Body of pancreas (tissue), 4 donors: ENCODE data around the gene OLIG2. TPM values are rescaled to one million over a fixed set of nuclear protein-coding genes. Genes with fewer than 3 reads are reported as not detected.

Experiments
- ATAC-seq: fragments of 150-250 bp; one replicate; pipeline ENCODE4 v1.9.1; 2016
- DNase-seq, 4 donors: peaks; one replicate each; pipeline ENCODE4 v3.0.0-alpha.2; 2019
- H3K27ac ChIP-seq, 4 donors: fragments of 200-600 bp; sonication (generic); 1 replicate in 3 of 4; 2 replicates in 1 of 4; pipeline versions ENCODE4 v1.5.1 to v1.6.1; 2016 to 2019; ENCODE audit warnings: mild to moderate bottlenecking in 1 of 4, mixed read lengths in 1 of 4, moderate library complexity in 1 of 4
- H3K27me3 ChIP-seq, 2 donors: fragments of 200-600 bp; sonication (generic); one replicate each; pipeline ENCODE4 v1.6.0; 2016; ENCODE audit warnings: mild to moderate bottlenecking in 1 of 2
- H3K36me3 ChIP-seq, 2 donors: fragments of 200-600 bp; sonication (generic); replicated peaks in 1 of 2; 2 replicates each; pipeline ENCODE4 v1.5.1; 2016; ENCODE audit warnings: low read depth in 2 of 2; ENCODE audit not compliant: insufficient read depth in 1 of 2
- H3K4me1 ChIP-seq: fragments of 200-600 bp; sonication (generic); one replicate; pipeline ENCODE4 v1.6.0; 2016
- H3K4me3 ChIP-seq, 2 donors: fragments of 200-600 bp; sonication (generic); 1 replicate in 1 of 2; 2 replicates in 1 of 2; pipeline ENCODE4 v1.5.1; 2016 to 2019
- H3K9me3 ChIP-seq, 3 donors: fragments of 200-600 bp; sonication (generic); 1 replicate in 2 of 3; 2 replicates in 1 of 3; pipeline ENCODE4 v1.5.1; 2016
- CTCF ChIP-seq, 7 experiments: fragments of 450-650 bp in 4 of 7; fragments of 200-600 bp in 3 of 7; sonication (generic) in 3 of 7; IDR thresholded peaks; one replicate each; pipeline ENCODE4 v1.5.1; 2016 to 2019; ENCODE audit warnings: antibody characterized with exemption in 7 of 7
- POLR2A ChIP-seq, 3 donors: fragments of 450-650 bp; IDR thresholded peaks; one replicate each; pipeline ENCODE4 v1.6.1; 2016; ENCODE audit warnings: antibody characterized with exemption in 3 of 3, mild to moderate bottlenecking in 2 of 3
- WGBS, 2 donors: methylation state at CpG; one replicate each; pipeline ENCODE4 v1.1.5; 2017; 5-methylcytosine and 5-hydroxymethylcytosine counted together
- intact Hi-C: fragments of 100-400 bp; cut with DNase I; formaldehyde crosslinking; loops from one replicate; pipeline ENCODE4 v1.15.1; 2023
- total RNA-seq, 2 donors: library from RNA; depleted of rRNA; stranded (reverse); fragments of >200 nt; gene quantifications; one replicate each; pipeline ENCODE4 v1.1.0, GENCODE V29; 2016

The OLIG2 gene
- total RNA-seq, 2 donors from 2014 or later, result not detected

GRCh38 chr21:33025106-33025488 is 638 bp upstream of the OLIG2 start:
- peaks cover 43% of the 10 kb centered on the region for H3K4me1 ChIP-seq
- WGBS, 2 donors, result 3% methylated on average over 16 to 22 of the region's 22 CpGs
- TF ChIP-seq POLR2A (IDR thresholded peaks at IDR 0.05), result no peak
- no peak for TF ChIP-seq CTCF (IDR thresholded peaks at IDR 0.05)
- H3K9me3 ChIP-seq, result no peaks in the 10 kb centered on the region
- no peak for ATAC-seq
- H3K4me3 ChIP-seq, result no peak overlapping the region
- no peaks in the 10 kb centered on the region for H3K36me3 ChIP-seq
- intact Hi-C loops, result no loop called here
- peaks cover 0 to 59% of the 10 kb centered on the region in 2 donors for H3K27me3 ChIP-seq
- no peak for DNase-seq
- no peak overlapping the region for H3K27ac ChIP-seq

GRCh38 chr21:33026443-33026858 is 716 bp downstream of the OLIG2 start:
- no peak overlapping the region for H3K27ac ChIP-seq
- H3K4me1 ChIP-seq, result peaks cover 40% of the 10 kb centered on the region
- TF ChIP-seq POLR2A (IDR thresholded peaks at IDR 0.05) (no peak), CTCF (IDR thresholded peaks at IDR 0.05) (no peak)
- no peak for DNase-seq
- H3K4me3 ChIP-seq, result no peak overlapping the region
- no peaks in the 10 kb centered on the region for H3K9me3 ChIP-seq
- intact Hi-C loops, result no loop called here
- ATAC-seq, result no peak
- H3K27me3 ChIP-seq, result peaks cover 0 to 55% of the 10 kb centered on the region in 2 donors
- WGBS, 2 donors, result 2 to 5% methylated on average over 17 to 21 of the region's 21 CpGs
- H3K36me3 ChIP-seq, result no peaks in the 10 kb centered on the region

- Histone ChIP-seq H3K36me3 (no peaks in the 10 kb centered on the region), H3K4me3 (no peak overlapping the region), H3K27me3 (peaks cover 0 to 51% of the 10 kb centered on the region in 2 donors), H3K27ac (no peak overlapping the region), H3K4me1 (peaks cover 40% of the 10 kb centered on the region), H3K9me3 (no peaks in the 10 kb centered on the region)
- TF ChIP-seq CTCF (IDR thresholded peaks at IDR 0.05) (no peak), POLR2A (IDR thresholded peaks at IDR 0.05) (no peak)
- intact Hi-C loops, result no loop called here
- WGBS, 2 donors, result 1 to 3% methylated on average over 7 to 54 of the region's 54 CpGs
- DNase-seq (no peak), ATAC-seq (no peak)
Measured at GRCh38 chr21:33026878-33027400, 1.2 kb downstream of the OLIG2 start.

GRCh38 chr21:33027401-33028286 is 1.9 kb downstream of the OLIG2 start:
- 3 to 8% methylated on average over 9 to 83 of the region's 85 CpGs for WGBS, 2 donors
- ATAC-seq (no peak), DNase-seq (no peak)
- Histone ChIP-seq H3K36me3 (no peaks in the 10 kb centered on the region), H3K27ac (no peak overlapping the region), H3K4me1 (peaks cover 40% of the 10 kb centered on the region), H3K4me3 (no peak overlapping the region), H3K9me3 (no peaks in the 10 kb centered on the region), H3K27me3 (peaks cover 0 to 50% of the 10 kb centered on the region in 2 donors)
- intact Hi-C loops, result no loop called here
- TF ChIP-seq POLR2A (IDR thresholded peaks at IDR 0.05) (no peak), CTCF (IDR thresholded peaks at IDR 0.05) (no peak)
